Hematopoietic multipotent progenitor cell treated with erythropoietin and hydrocortisone succinate and interleukin-3 and kit ligand, for 17 days (in vitro differentiated cells): Measurements from ENCODE around the gene THBS2.

Source experiments
- DNase-seq: peaks from one replicate; pipeline ENCODE4 v3.0.0-alpha.2; 2015; ENCODE audit warnings: low spot score

The THBS2 gene

DNA sequence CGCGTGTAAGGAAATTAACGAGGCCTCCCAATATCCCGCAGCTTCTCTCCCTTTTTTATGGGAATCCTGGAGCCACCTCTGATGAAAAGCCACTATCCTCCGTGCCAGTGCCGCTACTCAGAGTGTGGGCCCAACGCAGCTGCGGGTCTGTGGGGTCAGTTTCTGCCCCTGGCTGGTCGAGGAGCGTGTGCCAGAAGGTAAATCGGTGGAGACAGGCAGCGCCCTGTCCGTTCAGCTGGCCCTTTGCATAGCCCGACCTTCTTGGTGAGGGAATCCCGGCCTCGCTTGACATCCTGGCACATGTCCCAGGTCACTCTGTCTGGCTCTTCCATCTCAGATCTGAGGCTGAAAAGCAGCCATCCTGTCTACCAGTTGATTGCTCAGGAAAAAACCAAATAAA lies 4.6 kb downstream of the THBS2 start:
- DNase-seq, result no peak

DNA sequence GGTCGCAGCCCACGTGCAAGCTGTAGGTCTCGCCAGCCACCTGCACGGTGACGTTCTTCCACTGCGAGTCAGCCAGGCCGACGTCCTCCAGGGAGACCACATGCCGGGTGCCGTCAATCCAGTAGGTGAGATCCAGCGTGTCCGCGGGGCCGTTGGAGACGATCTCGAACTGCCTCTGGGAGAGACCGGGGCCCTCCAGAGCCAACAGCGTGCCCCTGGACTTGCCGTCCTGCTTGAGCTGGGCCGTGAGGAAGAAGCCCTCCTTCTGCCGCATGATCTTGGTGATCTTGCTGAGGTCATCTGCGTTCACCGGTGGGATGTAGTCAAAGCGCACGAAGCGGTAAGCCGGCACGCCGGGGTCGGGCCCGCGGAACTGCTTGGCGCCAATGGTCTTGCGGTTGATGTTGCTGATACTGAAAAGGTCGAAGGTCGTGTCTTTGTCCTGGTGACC lies 5.1 kb downstream of the THBS2 start:
- DNase-seq, result no peak

DNA sequence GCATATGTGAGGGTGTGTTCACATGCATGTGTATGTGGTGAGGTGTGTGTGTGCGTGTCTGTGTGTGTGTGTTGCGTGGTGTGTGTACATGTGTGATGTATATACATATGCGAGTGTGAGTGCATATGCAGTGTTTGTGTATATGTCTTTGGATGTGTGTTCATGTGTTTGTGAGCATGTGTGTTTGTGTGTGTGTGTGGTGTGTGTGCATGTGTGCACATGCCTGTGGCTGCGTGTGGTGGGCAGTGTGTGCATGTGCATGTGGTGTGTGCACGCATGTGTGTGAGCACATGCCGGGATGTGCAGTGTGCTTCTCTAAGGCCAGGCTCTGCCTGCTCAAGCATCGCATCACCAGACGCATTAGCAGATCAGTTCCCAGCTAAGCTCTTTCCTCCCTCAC lies 5.7 kb downstream of the THBS2 start:
- no peak for DNase-seq

DNA sequence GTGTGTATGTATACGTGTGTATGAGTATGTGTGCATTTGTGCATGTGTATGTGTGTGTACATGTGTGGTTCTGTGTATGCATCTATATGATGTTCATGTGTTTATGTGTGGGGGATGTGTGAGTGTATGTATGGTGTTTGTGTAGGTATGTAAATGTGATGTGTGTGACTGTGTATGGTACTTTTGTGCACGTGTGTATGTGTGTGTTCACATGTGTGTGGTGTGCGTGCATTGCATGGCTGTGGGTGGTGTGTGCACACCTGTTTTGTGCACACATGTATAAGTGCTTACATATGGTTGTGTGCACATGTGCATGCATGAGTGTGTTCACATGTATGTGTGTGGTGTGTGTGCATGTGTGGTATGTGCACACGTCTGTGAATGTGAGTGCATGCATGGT lies 6.2 kb downstream of the THBS2 start:
- DNase-seq, result no peak

DNA sequence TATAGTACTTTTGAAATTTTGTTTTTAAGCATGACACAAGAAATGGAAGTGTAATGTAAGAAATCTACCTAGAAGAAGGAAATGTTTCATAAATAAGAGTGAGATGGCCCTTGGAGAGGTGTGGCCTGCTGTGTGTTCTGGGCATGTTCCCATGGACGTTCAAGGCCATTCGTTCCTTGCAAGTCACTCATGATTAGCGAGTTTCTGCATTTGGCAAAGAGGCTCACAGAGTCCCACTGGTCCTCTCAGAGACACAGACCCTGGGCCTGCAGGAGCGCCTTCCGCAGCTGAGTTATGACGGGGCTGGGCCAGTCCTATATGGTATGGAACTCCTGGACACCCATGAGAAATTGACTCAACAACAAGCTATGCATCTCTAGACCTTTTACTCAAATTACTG lies 7.2 kb downstream of the THBS2 start:
- DNase-seq, result no peak

DNA sequence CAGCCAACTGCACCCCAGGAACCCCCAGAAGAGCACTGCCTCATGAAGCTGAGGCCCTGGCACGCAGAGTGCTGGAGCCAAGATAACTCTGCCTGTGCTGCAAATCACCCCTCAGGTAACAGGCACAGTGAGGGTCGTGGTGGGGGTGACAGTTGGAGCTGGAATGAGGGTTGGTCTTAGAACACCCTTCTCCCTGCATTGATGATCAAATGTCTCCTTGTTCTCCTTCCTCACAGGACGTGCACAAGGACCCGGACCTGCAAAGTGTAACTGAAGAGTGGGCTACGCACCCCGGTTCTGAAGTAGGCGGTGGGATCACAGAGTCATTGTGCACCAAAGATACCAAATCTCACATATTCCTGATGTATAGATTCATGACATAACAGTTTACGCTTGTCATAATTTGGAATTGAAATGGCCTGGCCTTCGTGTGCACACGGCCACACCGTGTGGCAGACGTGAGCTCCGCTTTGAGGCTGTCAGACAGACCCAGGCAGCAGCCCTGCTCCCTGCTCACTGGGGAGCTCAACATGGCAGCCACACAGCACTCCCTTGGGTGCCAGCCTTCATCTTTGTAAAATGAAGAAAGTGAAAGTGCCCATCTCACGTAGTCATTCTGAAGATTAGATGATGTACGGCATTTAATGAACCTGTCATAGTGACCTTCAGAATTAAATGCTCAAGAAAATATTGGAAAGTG lies 8.8 kb downstream of the THBS2 start:
- no peak for DNase-seq

DNA sequence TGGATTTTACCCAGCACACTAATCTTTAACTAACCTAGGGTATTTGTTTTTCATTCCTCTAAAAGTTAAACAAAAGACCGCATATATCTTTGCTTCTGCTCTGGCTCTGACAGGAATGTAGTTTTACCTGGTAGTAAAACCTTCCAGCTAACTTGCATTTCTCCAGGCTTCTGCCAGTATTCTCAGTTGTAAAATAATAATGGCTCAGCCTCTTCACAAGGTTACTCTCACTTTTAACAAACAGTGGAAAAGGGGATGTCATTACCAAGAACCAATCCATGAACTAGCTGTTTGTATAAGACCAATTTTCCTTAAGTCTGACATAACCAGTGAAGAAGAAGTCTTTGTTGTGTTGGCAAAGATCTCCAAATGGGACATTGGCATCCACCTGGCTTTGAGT lies 10.0 kb downstream of the THBS2 start:
- no peak for DNase-seq

DNA sequence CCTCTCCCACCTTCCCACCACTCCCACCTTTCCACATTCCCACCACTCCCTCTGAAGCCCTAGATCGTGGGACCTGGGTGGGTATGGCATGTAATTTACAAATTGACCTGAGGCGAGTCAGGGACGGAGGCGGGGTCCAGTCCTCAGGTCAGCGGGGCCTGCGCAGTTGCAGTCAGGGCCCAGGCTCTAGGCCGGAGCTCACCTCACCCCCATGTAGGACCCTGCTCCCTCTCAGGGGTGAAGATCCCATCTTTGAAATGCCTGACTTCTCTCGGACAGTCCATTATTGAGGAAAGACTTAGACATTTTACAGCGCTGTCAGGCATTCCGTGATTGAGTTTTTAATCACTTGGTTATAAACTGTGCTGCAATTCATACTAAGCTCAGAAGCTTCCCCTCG lies 10.5 kb downstream of the THBS2 start:
- no peak for DNase-seq

DNA sequence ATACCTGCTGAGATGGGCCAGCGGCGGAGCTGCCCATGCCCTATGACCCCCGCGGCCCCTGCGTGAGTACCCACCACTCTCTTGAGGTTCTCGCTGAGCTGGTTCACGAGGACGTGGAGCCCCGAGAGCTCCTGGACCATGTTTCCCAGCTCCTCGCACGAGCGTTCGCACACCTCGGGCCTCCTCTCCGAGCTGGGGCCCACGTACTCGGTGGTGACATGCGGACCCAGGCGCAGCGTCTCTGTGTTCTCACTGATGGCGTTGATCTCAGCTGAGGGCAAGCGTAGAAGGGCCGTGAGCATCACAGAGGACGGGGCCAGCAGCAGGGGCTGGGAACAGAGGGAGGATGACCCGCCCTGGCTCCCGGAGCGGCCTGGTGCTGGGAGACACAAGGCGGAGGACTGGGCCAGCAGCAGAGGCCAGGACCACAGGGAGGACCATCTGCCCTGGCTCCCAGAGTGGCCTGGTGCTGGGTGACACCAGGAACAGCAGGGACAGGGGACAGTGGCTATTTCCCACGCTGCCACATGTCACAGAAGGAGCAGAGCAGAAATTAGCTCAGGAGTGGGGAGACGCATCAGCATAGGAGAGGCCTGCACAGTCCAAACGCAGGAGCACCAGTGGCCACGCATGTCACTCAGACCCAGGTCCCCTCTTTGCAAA lies 11.8 kb downstream of the THBS2 start:
- no peak for DNase-seq

DNA sequence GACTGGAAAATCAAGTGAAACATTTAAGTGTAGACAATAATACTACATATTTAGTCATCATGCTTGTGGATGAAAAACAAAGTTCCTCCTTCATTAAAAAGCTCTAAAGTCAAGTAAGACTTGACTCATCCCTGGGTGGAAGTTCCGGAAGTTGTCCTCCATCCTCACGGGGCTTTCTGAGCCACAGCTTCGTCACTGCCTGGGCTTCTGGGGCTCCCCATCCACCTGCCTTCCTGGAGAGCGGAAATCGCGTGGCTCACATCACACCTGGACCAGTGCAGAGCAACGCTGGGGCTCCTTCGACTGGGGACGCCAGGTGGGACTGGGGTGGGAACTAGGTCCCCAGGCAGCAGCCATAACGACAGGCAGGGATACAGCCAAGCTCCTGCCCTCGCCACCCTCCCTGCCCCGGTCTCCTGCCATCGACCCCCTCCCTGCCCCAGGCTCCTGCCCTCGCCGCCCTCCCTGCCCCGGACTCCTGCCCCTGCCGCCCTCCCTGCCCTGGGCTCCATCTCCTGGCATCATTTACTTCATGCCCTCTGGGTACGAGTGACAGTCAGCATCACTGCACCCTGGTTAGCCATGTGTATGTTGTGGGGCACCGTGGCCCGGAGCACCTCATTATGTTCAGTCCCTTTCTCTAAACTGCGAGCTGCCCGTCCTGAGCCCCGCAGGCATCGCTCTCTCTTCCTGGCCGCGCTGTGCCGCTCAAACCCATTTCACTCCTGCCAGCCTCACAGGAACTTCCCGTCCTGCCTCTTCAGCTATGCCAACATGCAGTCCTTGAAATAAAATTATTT lies 12.9 kb downstream of the THBS2 start:
- DNase-seq, result no peak

DNA sequence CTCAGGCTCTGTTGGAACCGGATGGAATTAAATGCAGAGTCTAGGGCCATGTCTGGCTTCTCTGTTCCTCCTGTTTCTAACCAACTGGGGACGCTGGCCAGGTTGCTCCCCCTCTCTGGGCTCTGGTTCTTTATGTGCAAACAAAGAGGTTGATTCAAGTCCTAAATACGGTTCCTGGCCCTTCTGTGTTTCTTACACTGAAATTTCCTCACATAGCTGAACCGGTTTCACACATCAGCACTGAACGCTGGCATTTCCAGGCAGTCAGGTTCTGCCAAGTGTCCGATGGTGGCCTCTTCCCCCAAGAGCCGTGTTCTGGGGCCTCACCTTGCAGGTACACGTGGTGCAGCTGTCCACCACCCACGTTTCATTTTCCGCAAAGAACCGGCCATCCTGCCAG lies 13.5 kb downstream of the THBS2 start:
- DNase-seq, result no peak

DNA sequence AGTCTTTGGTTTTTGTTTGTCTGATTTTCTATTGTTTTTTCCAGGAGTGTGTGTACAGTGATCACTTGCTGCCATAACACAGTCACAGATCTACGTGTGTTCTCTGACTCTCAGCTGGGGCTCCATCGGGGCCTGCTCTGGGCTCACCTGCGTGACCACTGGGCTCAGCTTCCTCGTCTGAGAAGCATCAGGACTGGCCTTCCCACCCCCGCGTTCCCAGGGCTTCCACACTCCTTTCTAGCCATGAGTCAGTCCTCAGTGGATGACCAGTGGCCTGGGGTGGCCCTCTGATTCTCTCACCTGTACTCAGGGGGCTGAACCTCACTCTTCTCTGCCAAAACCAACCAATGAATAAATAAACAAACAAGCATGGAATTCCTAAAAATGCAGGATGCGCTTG lies 14.5 kb downstream of the THBS2 start:
- no peak for DNase-seq

DNA sequence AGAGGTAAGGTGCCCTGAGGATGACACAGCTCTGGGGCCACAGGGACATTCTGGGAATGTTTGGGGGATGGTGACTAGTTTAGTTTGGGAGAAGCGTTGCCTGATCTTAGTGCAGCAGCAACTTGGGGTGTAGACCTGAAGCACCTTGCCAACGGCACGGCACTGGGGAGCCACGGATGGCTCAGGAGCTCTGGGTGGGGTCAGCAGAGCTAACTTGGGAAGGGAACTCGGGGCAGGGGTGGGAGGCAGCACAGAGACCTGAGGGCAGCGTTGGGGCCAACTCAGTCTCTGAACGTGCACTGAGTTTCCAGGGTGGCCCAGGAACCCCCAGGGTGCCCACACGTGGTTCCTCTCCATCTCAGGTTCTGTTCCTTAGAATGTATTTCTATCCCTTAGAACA lies 14.9 kb downstream of the THBS2 start:
- no peak for DNase-seq

DNA sequence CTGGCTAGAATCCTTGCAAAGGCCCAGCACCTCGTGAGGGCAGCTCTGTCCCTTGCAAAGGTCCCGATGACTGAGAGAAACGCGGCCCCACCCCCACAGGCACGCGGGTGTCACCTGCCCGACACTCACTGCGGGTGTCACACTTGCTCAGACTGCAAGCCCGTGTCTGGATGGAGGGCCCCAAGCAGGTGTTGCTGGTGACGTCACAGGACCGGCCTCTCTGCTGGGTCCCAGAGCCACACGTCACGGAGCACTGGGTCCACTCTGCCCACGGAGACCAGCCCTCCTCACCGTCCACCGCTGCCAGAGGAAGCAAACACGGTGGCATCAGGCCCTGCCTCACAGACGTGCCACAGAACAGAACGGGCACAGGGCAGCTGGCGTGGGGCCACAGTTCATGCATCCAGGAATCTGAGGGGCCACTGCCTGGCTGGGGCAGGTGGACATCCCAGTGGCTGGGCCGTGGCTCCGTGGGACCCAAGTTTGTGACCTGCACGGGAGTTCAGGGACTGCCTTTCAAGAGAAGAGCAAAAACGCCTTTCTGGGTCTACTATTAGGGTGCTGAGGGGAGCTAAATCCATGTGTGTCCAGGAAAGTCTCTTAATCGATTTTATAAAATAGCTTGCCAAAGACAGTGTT lies 16.0 kb downstream of the THBS2 start:
- no peak for DNase-seq

DNA sequence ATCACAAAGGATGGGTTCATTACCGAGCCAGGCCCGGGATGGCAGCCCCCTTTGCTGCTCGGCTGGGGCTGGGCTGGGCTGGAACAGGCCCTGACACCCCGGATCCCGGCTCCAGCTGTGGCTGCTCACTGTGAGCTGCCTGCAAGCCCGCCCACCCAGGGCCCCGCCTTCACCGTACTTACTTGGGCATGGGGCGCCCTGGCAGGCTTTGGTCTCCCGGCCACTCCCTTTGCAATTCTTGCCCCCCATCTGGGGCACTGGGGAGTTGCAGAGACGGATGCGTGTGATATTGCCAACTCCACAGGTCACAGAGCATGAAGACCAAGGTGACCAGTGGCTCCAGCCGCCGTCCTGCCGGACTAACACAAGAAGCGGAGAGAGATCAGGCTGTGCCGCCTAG lies 16.7 kb downstream of the THBS2 start:
- no peak for DNase-seq

DNA sequence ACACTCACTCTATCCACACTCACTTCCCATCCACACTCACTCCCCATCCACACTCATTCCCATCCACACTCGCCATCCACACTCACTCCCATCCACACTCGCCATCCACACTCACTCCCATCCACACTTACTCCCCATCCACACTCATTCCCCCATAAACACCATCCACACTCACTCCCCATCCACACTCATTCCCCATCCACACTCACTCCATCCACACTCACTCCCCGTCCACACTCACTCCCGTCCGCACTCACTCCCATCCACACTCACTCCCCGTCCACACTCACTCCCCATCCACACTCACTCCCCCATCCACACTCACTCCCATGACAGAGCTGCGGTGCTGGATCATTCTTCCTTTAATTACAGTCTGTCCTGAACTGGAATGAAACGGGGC lies 17.1 kb downstream of the THBS2 start:
- DNase-seq, result no peak

DNA sequence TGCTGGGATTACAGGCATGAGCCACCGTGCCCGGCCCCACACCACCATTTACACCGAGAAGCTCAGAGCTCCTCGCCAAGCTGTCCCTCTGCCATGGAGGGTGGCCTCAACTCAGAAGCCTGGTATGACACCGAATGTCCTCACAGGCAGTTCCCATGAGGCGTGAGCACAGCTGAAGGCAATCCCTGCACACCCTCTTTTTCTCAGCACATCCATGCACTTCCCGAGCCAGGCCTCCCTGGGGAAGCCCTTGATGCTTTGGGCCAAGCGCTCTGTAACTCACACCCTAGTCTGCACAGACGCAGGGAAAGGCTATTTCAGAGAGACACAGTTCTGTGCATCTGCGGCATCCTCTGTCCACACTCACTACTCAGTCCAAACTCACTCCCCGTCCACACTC lies 18.4 kb downstream of the THBS2 start:
- DNase-seq, result no peak

DNA sequence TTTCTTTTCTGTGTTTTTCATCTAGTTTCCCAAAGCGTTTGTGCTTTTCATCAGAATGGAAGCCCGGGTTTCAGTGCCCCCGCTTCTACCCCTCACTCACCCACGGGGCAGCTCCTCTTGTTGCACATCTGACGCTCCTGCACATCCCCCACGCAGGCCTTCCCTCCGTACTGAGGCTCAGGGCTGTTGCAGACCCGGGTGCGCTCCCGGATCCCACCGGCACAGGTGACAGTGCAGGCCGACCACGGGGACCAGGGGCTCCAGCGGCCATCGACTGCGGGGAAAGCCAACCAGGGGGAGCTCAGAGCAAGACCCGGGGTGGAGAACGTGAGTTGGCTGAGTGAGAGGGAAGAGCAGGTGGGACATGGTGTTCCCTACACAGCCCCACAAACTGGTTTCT lies 19.0 kb downstream of the THBS2 start:
- DNase-seq, result no peak

DNA sequence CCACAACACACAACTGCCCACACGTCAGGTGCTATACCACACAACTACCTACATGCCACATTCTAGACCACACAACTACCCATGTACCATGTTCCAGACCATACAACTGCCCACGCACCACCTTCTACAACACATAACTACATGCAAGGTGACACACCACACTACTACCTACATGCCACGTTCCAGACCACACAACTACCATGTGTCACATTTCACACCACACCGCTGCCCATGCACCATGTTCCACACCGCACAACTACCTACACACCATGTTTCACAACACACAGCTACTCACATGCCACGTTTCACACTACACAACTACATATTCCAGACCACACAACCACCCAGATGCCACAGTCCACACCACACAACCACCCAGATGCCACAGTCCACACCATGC lies 19.8 kb downstream of the THBS2 start:
- DNase-seq, result no peak

DNA sequence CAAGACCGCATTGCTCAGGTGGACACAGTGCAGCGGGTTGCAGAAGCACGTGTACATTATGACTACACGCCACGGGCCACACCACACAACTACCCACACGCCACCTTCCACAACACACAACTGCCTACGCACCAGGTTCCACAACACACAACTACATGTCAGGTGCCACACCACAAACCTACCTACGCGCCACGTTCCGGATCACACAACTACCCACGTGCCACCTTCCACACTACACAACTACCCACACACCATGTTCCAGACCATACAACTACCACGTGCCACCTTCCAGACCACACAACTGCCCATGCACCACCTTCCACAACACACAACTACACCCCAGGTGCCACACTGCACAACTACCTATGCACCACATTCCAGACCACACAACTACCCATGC lies 20.5 kb downstream of the THBS2 start:
- no peak for DNase-seq

DNA sequence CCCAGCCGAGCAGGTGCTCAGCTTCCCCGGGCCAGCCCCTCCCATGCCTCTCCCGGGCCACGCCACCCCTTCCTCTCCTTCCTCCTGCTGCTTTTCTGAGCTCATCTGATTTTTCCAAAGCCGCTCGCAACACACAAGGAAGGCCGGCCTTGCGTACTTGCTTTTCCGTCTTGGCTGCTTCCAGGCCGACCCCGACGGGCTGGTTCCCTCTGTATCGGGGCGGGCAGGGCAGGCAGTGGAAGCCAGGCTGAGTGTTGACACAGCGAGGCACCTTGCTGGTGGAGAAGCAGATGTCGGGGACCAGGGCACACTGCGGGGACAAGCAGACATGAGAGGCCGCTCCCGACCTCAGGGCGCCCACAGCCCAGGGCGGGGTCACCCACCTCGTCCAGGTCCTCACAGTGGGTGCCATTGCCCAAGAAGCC lies 21.1 kb downstream of the THBS2 start:
- DNase-seq, result no peak

DNA sequence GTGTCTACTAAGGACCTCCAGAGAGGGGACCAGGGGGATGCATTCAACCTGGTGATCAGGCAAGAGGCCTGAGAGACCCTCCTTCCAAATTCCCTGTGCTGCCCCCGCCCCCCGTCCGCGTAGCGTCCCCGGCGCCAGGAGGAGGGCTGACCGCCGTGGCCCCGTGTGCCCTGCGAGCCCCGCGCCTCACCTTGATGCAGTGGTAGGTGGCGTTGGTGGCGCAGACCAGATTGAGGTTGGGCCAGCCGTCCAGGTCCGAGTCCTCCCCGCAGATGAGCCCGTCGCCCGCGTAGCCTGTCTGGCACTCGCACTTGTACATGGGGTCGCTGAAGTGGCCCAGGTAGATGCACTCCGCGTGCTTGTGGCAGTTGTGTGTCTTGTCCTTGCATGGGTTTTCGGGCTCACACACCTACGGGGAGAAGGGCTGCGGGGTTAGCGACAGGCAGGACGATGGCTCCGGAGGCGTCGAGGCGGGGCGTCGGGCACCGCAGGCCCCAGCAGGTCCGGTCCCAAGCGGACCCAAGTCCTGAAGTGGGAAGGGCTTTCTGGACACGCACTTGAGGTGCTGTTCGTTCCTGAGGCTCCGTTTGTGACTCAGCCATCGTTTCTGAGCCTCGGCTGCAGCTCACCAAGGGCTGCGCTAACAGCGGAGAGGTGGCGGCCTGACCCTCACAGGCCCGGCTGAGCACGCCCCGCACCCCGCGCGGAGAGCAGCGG lies 21.7 kb downstream of the THBS2 start:
- no peak for DNase-seq
